Endothelial cell of umbilical vein (primary cell): ENCODE measurements around the gene ABHD17A.
"Not testable (repeated sequence)": the region's sequence is repeated elsewhere in the genome, so short reads cannot be mapped to it uniquely, and the experiment has no call there.

ENCODE experiments used
- EZH2 ChIP-seq: IDR thresholded peaks from 2 replicates; pipeline ENCODE4 v1.6.1; 2012; ENCODE audit warnings: borderline replicate concordance, low read depth, mild to moderate bottlenecking, moderate library complexity, low read length, inconsistent platforms; ENCODE audit not compliant: severe bottlenecking
- GATA2 ChIP-seq: IDR thresholded peaks from 2 replicates; pipeline ENCODE4 v1.7.0; 2011; ENCODE audit warnings: low read depth, mild to moderate bottlenecking, moderate library complexity, mixed read lengths, low read length; ENCODE audit not compliant: insufficient read length, insufficient read depth
- JUN ChIP-seq: IDR thresholded peaks from 2 replicates; pipeline ENCODE4 v1.6.1; 2011; ENCODE audit warnings: borderline replicate concordance, low read depth; ENCODE audit not compliant: insufficient read length, insufficient read depth
- MYC ChIP-seq: IDR thresholded peaks from one replicate; pipeline ENCODE4 v1.6.1; 2011; ENCODE audit warnings: mild to moderate bottlenecking, low read depth, low read length
- POLR2A ChIP-seq: IDR thresholded peaks from 2 replicates; pipeline ENCODE4 v1.6.1; 2012; ENCODE audit warnings: low read depth, mild to moderate bottlenecking, control low read depth, low read length
- POLR2AphosphoS5 ChIP-seq: IDR thresholded peaks from 2 replicates; pipeline ENCODE4 v1.6.1; 2012; ENCODE audit warnings: low read depth, mild to moderate bottlenecking, control low read depth, low read length, moderate library complexity; ENCODE audit not compliant: insufficient read depth
- TF ChIP-seq, protein P1 (sequence below): IDR thresholded peaks from 2 replicates; pipeline ENCODE4 v1.6.1; 2011; ENCODE audit not compliant: insufficient read depth, insufficient read length
- TF ChIP-seq, protein P2 (sequence below), 2 donors: IDR thresholded peaks; 1 replicate in 1 of 2; 2 replicates in 1 of 2; pipeline ENCODE4 v1.5.1; 2011; ENCODE audit warnings: low read length in 2 of 2, mild to moderate bottlenecking in 2 of 2, moderate library complexity in 2 of 2, control low read depth in 1 of 2, inconsistent platforms in 1 of 2, low read depth in 1 of 2; ENCODE audit not compliant: insufficient read depth in 1 of 2; ENCODE audit errors: extremely low read depth in 1 of 2

- TF ChIP-seq, protein P1, sequence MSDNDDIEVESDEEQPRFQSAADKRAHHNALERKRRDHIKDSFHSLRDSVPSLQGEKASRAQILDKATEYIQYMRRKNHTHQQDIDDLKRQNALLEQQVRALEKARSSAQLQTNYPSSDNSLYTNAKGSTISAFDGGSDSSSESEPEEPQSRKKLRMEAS, result not testable (repeated sequence)
- not testable (repeated sequence) for TF ChIP-seq EZH2, POLR2A, POLR2AphosphoS5, JUN, GATA2, MYC
- TF ChIP-seq, protein P2, sequence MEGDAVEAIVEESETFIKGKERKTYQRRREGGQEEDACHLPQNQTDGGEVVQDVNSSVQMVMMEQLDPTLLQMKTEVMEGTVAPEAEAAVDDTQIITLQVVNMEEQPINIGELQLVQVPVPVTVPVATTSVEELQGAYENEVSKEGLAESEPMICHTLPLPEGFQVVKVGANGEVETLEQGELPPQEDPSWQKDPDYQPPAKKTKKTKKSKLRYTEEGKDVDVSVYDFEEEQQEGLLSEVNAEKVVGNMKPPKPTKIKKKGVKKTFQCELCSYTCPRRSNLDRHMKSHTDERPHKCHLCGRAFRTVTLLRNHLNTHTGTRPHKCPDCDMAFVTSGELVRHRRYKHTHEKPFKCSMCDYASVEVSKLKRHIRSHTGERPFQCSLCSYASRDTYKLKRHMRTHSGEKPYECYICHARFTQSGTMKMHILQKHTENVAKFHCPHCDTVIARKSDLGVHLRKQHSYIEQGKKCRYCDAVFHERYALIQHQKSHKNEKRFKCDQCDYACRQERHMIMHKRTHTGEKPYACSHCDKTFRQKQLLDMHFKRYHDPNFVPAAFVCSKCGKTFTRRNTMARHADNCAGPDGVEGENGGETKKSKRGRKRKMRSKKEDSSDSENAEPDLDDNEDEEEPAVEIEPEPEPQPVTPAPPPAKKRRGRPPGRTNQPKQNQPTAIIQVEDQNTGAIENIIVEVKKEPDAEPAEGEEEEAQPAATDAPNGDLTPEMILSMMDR (IDR thresholded peaks at IDR 0.05; ENCODE audit: extremely low read depth in 1 of 2, insufficient read depth in 1 of 2, low read depth in 1 of 2, low read length in 2 of 2), result not testable (repeated sequence)
Observed at GRCh38 chr19:1878583-1878982, 6.7 kb downstream of the ABHD17A start.
